GM18909 (cell line): ENCODE measurements around the gene IMPA2.
"Not testable (repeated sequence)": the region's sequence is repeated elsewhere in the genome, so short reads cannot be mapped to it uniquely, and the experiment has no call there.

Source experiments
- ATAC-seq: cut with Tn5 transposase; IDR thresholded peaks from one replicate; pipeline ENCODE4 v1.9.1; 2021; ENCODE audit warnings: mild to moderate bottlenecking; ENCODE audit not compliant: unreplicated experiment, poor library complexity

Gene IMPA2

DNA sequence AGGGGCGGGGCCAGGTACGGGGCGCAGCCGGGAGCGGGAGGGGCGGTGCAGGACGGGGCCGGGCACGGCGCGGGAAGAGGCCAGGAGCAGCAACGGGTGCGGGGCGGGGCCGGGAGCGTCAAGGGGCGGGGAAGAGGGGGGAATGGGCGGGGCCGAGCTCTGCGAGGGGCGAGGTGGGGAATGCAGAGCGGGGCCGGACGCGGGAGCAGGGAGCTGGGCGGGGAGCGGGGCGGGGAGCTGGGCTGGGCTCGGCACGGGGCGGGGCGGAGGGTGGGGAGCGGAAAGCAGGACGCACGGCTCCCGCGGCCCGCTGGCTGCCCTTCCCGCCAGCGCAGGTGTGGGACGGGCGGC is at the start of gene IMPA2:
IMPA2 (plus strand) TSS at position 316 of the 351 bp plus-strand sequence. CDS start 163 bp downstream, outside the sequence.
- ATAC-seq, result no peak

DNA sequence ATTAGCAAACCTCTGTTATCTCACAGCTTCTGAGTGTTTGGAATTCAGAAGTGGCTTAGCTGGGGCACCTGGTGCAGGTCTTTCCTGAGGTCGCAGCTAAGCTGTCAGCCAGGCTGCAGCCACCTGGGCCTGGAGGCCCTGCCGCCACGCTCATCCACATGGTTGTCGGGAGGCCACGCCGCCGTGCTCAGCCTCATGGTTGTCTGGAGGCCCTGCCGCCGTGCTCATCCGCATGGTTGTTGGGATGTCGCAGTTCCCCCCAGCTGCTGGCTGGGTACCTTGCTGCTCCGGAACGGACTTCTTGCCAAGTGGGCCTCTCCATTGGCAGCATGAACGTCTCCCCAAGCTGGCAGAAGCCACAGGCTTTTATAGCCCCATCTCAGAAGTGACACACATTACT is 48.9 kb upstream of the IMPA2 start:
- ATAC-seq, result no peak

DNA sequence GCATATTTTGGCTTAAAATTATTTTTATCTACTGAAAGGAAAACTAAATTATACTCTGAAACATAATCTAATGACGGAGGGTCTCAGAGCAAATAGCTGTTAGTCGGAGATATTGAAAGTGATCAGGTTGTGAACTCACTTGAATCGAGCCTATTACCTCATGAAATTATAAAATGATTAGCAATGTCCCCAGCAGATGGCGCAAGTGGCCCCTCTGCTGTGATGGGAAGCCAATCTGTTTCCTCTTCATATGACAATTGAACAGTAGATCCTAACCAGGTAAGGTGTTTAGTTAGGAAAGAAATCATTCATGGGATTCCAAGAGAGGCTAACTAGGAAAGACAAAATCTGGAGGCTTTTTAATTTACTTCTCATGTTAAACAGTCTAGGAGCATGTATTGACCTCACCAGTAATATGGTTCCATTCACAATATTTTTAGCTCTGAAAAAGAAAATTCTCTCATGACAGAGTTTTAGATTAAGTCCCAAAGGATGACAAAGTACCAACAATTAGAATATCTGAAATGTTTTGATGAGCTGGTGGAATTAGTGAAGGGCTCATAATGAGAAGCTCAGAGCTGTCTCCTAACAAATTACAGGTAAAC is 43.3 kb upstream of the IMPA2 start:
- no peak for ATAC-seq

DNA sequence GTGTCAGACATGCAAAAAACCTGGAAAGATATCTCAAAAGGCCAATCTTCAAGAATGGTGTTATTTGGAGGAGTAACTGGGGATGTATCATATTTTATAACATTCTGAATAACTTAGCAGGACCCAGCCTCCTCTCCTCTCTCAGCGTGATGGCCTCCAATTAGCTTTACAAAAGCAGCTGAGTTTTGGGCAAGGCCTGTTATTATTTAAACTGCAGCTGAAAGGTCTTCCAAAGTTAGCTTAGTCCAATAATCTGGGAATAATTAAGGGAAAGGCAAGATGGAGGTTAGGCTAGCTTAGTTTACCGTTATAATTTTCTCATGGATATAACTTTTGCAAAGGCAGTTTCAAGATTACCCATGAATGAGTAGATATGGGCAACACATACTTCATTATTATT is 40.4 kb upstream of the IMPA2 start:
- ATAC-seq, result no peak

DNA sequence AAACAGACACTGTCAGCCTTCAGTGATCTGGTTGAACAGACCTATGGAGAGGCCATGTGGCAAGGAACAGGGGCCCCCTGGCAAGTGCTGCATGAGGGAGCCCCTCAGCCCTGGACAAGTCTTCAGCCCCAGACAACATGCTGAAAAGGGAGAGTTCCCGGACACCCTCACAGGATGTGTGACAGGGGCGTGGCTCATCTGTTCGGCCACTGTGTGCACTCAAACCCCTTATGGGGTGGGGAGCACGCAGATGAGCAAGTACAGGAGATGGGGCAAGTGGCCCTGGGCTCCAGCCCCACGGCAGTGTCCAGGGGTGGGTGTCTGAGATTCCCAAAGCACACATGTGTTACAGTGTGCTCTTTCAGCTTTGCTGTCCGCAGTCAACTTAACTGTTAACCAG is 37.8 kb upstream of the IMPA2 start:
- no peak for ATAC-seq

DNA sequence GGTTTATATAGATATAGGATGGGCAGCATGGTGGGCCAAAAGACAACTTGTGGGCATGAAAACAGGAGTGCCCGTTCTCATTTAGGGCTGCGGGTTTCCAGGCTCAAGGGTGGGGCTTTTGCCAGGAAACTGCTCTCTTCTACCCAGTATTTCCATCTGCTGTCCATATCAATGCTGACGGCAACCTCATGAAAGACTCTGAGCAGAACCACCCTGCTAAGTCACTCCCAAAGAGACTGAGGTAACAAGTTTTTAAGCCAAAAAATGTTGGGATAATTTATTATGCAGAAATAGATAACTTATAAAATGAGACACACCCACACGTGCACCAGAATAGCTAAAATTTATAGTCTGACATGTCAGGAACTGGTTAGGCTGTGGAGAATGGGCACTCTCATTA is 37.1 kb upstream of the IMPA2 start:
- ATAC-seq, result no peak

DNA sequence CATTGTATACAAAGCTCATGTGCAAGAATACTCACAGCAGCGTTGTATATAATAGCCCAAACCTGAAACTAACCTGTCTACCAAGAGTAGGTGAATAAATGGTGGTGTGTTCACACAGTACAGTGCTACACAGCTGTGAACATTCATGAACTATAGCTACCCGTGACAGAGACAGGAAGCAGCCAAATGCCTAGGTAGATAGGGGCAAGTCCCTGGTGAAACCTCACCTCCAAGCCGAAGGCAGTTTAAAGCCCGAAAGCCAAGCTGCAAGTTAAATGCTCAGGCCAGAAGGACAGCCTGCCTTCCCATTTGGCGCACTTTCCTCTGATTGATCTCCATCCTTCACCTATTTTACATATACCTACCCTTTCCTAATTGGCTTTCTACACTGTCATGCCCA is 36.5 kb upstream of the IMPA2 start:
- ATAC-seq, result no peak

DNA sequence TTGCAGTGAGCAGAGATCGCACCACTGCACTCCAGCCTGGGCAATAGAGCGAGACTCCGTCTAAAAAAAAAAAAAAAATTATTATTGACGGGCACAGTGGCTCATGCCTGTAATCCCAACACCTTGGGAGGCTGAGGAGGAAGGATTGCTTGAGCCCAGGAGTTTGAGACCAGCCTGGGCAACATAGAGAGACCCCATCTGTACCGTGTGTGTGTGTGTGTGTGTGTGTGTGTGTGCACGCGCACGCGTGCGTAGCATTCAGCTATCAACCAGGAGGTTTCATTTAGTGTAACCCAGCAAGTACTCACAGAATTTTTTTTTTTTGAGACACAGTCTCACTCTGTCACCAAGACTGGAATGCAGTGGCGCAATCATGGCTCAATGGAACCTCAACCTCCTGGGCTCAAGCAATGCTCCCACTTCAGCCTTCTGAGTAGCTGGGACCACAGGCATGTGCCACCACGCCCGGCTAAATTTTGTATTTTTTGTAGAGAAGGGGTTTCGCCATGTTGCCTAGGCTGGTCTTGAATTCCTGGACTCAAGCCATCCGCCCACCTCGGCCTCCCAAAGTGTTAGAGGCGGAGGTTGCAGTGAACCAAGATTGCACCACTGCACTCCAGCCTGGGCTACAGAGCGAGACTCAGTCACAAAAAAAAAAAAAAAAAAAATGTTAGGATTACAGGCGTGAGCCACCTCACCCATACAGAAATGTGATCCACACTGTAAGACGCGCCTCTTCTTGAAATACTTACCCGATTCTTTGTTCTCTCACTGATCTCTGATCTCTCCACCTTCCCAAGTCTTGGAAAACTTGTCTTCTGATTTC is 35.3 kb upstream of the IMPA2 start:
- not testable (repeated sequence) for ATAC-seq

DNA sequence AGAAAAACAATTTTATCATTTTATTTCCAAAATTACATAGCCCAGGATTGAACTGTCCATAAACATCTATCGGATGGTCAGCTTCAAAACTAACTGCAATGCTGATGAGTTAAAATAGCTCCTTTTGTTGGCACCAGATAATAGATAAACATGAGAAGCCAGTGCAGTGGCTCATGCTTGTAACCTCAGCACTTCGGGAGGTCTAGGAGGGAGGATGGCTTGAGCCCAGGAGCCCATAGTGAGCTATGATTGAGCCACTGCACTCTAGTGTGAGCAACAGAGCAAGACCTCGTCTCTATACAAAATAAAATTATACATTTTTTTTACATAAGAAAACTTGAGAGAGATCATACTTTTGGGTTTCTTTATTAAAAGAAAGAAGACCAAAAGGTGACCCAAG is 34.6 kb upstream of the IMPA2 start:
- ATAC-seq, result no peak

DNA sequence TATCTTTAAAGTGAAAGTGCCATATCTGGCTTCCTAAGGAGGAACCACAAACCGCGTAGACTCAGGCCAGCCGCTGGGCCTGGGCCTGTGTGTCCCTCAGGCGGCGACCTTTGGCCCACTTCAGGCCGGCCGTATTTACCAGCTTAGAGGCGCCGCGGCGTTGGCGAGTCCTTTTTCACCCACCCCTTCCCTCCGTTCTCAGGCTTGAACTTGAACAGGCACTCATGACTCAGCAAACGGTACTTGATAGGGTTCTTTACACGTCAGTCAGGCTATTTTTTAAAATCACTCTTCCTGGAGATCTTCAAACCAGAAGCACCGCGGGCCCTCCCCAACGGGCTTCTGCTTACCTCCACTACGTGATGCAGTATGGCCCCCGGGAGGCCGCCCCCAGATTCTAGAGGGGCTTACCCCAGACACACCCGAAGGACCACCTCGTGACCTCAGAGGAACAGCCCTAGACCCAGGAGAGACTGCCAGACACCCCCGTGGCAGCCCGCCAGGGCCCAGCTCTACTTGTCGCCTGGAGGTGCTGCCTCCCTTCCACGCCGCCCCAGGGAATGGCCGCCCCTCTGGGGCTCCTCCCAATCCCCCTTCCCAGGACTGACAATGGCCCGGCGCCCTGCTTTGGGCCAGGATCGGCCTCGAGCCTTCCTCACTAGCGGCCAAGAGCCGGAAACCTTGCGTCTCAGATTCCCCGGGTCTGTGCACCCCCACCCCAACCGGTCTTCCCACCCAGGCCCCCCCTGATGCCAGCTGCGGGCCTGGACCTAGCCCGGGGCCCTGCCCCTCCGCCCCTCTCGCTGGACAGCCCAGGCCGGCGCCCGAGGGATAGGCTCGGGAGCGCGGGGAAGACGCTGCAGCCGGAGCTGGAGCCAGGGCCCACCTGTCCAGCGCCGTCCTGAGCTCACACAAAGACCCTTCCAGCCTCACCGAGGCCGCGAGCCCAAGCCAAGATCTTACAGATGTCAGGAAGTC is 33.8 kb upstream of the IMPA2 start:
- ATAC-seq, result peak; percentile 93

DNA sequence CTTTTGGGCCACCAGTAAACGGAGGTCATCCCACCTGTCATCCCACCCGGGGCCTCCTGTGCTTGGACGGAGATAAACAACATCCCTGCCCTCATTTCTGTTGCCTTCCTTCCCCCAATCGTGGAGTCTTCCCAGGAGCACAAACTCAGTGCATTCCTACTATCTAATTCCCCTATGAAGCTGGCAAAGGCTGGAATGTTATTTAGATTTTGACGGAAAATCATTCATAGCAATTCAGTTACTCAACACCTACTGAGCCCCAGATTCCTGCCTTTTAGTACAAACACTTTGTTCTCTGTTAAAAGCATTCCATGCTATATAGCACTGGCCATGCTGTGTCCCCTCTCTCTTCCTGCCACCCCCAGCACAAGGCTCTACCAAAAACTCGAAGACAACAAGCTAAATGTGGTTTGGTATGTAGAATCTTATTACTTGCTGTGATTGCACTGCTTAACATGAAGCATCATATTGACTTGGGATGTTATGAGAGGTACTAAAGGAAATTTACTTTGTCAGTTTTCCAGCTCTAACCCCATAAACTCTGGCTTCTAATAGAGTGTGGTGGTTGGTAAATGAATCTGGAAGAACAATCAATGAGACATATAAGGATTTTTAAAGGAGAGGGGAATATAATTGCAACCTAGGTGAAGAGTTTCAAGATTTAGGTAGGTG is 32.3 kb upstream of the IMPA2 start:
- no peak for ATAC-seq

DNA sequence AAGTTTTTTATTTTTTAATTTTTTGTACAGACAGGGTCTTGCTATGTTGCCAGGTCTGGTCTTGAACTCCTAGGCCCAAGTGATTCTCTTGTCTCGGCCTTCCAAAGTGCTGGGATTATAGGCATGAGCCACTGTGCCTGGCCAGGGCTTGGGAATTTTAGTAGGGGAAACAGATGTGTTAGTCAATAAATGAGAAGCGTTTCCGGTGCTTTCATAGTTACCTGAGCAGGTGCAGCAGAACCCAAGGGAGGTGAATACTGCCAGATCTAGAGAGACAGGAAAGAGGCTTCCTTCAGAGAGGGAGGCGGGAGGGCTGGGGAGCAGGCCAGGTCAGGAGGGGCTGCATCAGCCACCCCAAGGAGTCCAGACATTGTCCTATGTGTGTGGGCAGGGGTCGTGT is 30.5 kb upstream of the IMPA2 start:
- no peak for ATAC-seq

DNA sequence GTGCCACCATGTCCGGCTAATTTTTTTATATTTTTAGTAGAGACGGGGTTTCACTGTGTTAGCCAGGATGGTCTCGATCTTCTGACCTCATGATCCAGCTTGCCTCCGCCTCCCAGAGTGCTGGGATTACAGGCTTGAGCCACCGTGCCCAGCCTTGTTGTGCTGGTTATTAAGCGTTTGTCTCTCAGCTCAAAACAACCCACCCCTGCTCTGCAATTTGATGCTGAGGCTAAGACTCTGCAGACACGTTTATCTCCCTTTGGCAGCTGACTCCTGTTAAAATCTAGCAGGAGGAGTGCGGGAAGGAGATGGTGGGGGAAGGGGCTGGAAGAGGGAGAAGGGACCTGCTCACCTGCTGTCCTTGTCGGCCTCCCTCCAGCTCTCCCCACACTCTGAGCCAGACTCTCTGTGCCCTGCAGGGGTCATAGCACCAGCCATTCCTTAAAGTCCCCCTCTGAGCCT is 29.9 kb upstream of the IMPA2 start:
- ATAC-seq, result no peak

DNA sequence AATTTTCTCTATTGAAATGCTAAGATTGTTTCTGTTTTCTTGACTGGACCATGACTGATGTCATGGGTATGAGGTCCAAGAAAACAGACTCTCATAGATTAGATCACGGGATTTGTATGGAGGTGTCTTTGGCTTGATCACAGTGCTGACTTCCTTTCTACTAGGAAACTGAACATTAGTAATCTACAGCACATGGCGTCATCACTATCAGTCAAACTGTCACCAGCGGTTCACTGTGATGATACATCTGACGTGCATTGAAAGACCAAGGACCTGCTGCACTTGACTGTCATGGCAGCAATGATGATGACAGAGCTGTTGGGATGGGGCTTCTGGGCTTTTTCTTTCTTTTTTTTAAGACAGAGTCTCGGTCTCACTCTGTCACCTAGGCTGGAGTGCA is 28.2 kb upstream of the IMPA2 start:
- ATAC-seq, result no peak

DNA sequence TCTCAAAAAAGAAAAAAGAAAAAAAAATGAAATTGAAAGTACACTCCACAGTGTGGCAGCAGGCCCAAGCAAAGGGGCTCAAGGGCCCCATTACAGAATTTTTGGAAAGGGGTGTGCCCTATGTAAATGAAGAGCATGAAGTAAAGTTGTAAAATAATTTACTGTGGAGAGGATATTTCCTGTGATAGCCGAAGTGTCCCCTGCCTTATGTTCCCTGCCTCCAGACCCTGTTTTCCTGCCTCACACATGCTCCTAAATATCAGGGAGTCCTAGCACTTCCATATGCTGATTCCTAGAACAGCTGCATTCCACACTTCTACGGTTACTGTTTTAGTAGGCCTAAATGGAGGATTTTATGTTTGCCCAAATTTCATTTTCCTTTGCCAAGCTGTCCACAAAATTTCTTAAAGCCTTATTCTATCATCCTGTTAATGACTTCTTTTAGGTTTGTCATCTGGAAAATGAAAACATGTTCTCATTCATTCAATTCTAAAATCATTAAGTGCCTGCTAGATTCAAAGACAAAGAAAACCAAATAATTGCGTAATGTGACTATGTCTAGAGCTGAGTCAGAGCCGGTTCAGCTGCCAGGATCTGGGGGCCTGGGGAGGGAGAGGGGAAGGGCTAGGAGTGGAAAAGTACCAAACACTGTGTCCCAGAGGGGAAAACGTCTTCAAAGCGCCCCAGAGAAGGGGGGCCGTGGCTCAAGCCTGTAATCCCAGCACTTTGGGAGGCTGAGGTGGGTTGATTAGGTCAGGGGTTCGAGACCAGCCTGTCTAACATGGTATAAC is 25.9 kb upstream of the IMPA2 start:
- ATAC-seq, result no peak

DNA sequence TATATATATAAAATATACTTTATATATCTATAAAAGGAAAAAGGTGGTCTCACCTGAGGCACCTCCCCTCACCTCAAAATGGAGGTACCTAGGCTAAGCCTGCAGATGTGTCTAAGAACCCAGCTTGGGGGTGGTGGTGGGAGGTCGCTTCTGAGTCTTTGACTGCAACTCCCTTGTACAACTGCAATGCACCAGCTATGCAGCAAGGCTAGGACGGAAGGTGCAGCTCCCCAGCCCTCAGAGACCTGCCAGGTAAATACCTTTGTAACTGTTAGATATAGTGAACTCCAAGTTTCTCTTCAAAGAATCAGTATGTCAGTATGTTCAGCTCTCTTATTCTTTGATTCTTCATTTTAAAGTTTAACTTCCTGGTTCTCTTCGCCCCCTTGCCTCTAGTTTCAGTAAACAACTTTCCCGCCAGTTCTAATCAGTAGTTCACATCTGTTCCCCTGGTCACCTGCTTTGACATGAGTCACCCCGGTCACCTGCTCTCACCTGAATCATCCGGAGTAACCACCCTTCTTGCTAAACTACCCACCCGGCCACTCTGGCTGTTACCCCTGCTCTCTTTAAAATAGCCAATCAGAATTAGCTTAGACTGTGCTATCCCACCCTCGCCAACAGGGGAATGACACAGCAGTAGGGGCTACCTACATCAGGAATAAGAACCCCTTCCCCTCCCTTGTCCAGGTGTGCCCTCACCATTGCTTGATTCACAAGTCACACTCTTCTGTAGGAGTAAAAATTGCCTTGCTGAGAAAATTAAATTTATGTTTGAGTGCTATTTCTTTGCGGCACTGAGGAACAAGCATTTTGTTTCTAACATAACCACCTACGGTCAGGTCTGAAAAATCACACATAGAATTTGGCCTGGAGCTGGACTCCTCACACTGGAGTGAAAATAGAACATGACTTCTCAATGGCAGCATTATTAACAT is 24.7 kb upstream of the IMPA2 start:
- ATAC-seq, result no peak

DNA sequence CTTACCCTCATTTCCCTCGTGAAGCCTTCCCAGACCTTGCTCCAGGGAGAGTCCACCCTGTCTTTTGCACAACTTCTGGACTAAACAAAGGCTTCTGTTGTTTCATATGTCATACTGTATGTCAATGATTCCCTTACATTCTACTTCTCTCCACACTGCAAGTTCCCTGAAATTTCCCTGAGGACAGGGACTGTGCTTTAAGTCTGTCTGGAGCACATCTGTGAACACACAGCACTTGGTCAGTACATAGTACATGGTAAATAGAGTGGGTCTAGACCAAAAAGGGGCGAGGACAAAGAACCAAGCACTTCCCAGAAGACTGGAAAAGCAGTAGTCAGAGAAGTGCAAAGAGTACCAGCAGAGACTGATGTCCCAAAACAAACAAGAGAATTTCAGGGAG is 23.7 kb upstream of the IMPA2 start:
- ATAC-seq, result no peak

DNA sequence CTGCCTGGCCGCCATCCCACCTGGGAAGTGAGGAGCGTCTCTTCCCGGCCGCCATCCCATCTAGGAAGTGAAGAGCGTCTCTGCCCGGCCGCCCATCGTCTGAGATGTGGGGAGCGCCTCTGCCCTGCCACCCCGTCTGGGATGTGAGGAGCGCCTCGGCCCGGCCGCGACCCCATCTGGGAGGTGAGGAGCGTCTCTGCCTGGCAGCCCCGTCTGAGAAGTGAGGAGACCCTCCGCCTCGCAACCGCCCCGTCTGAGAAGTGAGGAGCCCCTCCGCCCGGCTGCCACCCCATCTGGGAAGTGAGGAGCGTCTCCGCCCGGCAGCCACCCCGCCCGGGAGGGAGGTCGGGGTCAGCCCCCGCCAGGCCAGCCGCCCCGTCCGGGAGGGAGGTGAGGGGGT is 21.7 kb upstream of the IMPA2 start:
- ATAC-seq, result not testable (repeated sequence)
